COLO829 (cell line): ENCODE measurements around the gene PIAS2.

Experiments
- DNase-seq: peaks from one replicate; pipeline ENCODE4 v3.0.0; 2012; ENCODE audit warnings: low spot score

The PIAS2 gene

DNA sequence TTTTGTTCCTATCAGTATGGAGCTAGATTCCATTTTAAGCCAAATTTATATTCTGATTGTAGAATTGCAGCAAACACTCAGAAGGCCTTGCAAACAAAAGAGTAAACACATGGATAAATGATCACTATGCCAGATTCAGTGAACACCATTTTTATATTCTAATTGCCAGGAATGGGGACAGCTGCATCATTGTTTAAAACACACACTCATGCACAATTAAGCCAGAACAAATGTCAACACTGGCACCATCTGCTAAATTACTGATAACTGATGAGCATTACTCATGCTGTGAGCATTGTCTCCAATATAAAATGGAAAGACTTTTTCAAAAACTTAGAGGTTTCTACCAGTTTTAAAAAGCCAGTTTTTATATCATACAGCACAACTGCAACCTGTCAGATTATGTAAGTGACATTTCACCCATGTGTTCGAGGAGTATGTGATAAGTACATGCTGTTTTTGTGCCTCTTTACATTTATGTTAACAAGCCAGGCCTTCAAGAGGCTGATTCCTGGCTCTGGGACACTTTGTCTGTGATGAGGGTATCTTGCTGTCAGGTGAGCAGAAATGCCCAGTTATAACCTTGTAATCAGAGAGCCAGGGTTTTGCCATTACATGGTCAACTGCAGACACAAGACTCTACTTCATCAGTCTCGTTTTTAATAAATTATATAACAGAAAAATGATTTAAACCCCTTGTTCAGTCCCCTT is 156.1 kb downstream of the PIAS2 start:
- DNase-seq: no peak

DNA sequence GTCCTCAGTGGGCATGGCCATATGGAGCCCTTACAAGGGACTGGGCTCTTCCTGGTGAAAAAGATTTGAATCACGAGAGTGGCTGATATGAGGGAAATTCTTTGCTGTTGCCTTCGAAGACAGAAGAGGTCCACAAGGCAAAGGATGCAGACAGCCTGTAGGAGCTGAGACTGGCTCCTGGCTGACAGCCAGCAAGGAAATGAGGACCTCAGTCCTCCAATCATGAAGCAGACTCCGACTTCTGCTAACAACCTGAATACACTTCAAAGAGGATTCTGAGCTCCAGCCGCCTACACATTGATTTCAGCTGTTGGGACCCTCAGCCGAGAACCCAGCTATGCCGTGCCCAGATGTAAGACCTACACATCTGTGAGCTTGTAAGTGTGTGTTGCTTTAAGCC is 157.4 kb downstream of the PIAS2 start:
- no peak for DNase-seq

DNA sequence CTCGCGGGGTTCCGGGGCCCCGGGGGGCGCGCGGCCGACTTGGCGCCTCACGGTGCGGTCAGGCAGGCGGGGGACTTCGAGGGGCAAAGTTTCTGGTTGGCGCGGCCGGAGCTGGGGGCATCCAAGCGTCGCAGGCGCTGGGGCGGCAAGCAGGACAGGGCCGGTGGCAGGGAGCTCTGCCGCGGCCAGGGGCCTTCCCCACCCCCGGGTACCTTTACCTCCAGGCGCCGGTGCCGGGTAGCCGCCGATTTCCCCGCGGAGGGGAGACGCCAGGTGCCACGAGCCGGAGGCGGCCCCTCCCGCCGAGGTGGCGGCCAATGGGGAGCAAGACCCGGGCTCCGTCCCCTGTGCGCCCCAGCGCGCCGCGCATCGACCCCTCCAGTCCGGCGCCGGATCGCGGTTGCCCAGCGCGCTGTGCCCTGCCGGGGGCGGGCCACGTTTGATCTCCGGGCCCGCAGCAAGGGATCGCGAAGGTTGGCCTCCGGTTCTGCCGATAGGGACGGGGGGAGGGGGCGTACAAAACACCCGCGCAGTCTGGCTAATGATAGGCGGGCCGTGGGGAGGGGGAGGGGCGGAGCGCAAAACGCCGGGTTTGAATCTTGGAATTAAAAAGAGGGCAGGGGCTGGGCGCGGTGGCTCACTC is 160.6 kb downstream of the PIAS2 start, which contains the start of gene ST8SIA5:
ST8SIA5 (minus strand) TSS at position 495 of the 643 bp plus-strand sequence. CDS start 545 bp downstream, outside the sequence.
- DNase-seq: no peak

GRCh38 chr18:46756025-46756558 is 161.2 kb downstream of the PIAS2 start:
- DNase-seq: no peak

- no peak for DNase-seq
These were observed 161.8 kb downstream of the PIAS2 start for GRCh38 chr18:46755315-46756024.

GRCh38 chr18:46754661-46755292 is 162.5 kb downstream of the PIAS2 start:
- no peak for DNase-seq

GRCh38 chr18:46754188-46754587 is 163.1 kb downstream of the PIAS2 start:
- DNase-seq: no peak
